ENCODE measurements around the gene COQ8A. TPM values are rescaled to one million over a fixed set of nuclear protein-coding genes. Genes with fewer than 3 reads are reported as not detected.
A peak's percentile ranks its signal among the peaks of the same experiment; 100 is the strongest.

The COQ8A gene
- total RNA-seq, 1 experiment from 2014 or later, result 39.4 TPM

DNA sequence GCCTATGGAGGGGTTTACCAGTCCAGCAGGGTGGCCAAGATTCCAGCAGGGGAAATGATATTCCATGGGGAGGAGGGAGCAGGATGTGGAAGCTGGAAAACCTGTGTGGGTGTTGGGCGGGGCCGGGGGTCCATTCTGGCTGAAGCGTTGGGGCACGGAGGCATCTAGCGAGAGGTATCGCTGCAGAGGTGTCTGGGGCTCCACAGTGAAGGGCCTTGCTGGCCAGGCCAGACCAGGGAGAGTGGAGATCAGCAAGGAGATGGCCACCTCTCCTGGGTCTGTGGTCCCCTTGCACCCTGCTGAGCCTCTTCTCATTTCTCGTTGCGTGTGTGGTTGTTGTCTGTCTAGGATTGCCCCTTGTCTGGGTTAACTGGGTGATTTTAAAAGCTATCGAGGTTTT is 6.2 kb downstream of the COQ8A start:
- Mint-ChIP-seq H3K4me1 (peaks cover 47% of the 10 kb centered on the region), H3K9me3 (peaks cover 8% of the 10 kb centered on the region), H3K4me3 (no peak overlapping the region), H3K36me3 (peaks cover 4% of the 10 kb centered on the region), H3K27ac (peak overlapping the region; percentile 42; the same call in 1 of the 2 replicates), H3K27me3 (ENCODE audit: low read depth) (no peaks in the 10 kb centered on the region; the same call in 1 of the 2 replicates)
- CTCF ChIA-PET, result no interaction called here
- DNase-seq (ENCODE audit: low spot score) (no peak), ATAC-seq (no peak)
- POLR2A ChIA-PET, result no interaction called here
- TF ChIP-seq TEAD4 (CRISPR knock-in tag; IDR thresholded peaks at IDR 0.05) (no peak), ZNF263 (CRISPR knock-in tag; IDR thresholded peaks at IDR 0.05; ENCODE audit: low read depth) (no peak), NR3C1 (CRISPR knock-in tag; conservative IDR thresholded peaks at IDR 0.05; ENCODE audit: low read depth) (no peak), NFE2L1 (CRISPR knock-in tag; IDR thresholded peaks at IDR 0.05) (no peak), GABPB1 (CRISPR knock-in tag; IDR thresholded peaks at IDR 0.05) (no peak), MXD4 (CRISPR knock-in tag; IDR thresholded peaks at IDR 0.05; ENCODE audit: borderline replicate concordance) (no peak), SP1 (CRISPR knock-in tag; conservative IDR thresholded peaks at IDR 0.05) (no peak), NFATC4 (CRISPR knock-in tag; IDR thresholded peaks at IDR 0.05) (no peak), EMX1 (CRISPR knock-in tag; IDR thresholded peaks at IDR 0.05) (no peak), HMGA2 (CRISPR knock-in tag; IDR thresholded peaks at IDR 0.05) (no peak), ZNF219 (CRISPR knock-in tag; IDR thresholded peaks at IDR 0.05; ENCODE audit: borderline replicate concordance) (no peak), RORB (CRISPR knock-in tag; IDR thresholded peaks at IDR 0.05) (no peak)
- TF ChIP-seq, protein P1, sequence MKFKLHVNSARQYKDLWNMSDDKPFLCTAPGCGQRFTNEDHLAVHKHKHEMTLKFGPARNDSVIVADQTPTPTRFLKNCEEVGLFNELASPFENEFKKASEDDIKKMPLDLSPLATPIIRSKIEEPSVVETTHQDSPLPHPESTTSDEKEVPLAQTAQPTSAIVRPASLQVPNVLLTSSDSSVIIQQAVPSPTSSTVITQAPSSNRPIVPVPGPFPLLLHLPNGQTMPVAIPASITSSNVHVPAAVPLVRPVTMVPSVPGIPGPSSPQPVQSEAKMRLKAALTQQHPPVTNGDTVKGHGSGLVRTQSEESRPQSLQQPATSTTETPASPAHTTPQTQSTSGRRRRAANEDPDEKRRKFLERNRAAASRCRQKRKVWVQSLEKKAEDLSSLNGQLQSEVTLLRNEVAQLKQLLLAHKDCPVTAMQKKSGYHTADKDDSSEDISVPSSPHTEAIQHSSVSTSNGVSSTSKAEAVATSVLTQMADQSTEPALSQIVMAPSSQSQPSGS (CRISPR knock-in tag; IDR thresholded peaks at IDR 0.05; ENCODE audit: borderline replicate concordance, low read depth), result no peak
- TF ChIP-seq, protein P2, sequence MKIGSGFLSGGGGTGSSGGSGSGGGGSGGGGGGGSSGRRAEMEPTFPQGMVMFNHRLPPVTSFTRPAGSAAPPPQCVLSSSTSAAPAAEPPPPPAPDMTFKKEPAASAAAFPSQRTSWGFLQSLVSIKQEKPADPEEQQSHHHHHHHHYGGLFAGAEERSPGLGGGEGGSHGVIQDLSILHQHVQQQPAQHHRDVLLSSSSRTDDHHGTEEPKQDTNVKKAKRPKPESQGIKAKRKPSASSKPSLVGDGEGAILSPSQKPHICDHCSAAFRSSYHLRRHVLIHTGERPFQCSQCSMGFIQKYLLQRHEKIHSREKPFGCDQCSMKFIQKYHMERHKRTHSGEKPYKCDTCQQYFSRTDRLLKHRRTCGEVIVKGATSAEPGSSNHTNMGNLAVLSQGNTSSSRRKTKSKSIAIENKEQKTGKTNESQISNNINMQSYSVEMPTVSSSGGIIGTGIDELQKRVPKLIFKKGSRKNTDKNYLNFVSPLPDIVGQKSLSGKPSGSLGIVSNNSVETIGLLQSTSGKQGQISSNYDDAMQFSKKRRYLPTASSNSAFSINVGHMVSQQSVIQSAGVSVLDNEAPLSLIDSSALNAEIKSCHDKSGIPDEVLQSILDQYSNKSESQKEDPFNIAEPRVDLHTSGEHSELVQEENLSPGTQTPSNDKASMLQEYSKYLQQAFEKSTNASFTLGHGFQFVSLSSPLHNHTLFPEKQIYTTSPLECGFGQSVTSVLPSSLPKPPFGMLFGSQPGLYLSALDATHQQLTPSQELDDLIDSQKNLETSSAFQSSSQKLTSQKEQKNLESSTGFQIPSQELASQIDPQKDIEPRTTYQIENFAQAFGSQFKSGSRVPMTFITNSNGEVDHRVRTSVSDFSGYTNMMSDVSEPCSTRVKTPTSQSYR (CRISPR knock-in tag; IDR thresholded peaks at IDR 0.05), result no peak
- TF ChIP-seq, protein P3, sequence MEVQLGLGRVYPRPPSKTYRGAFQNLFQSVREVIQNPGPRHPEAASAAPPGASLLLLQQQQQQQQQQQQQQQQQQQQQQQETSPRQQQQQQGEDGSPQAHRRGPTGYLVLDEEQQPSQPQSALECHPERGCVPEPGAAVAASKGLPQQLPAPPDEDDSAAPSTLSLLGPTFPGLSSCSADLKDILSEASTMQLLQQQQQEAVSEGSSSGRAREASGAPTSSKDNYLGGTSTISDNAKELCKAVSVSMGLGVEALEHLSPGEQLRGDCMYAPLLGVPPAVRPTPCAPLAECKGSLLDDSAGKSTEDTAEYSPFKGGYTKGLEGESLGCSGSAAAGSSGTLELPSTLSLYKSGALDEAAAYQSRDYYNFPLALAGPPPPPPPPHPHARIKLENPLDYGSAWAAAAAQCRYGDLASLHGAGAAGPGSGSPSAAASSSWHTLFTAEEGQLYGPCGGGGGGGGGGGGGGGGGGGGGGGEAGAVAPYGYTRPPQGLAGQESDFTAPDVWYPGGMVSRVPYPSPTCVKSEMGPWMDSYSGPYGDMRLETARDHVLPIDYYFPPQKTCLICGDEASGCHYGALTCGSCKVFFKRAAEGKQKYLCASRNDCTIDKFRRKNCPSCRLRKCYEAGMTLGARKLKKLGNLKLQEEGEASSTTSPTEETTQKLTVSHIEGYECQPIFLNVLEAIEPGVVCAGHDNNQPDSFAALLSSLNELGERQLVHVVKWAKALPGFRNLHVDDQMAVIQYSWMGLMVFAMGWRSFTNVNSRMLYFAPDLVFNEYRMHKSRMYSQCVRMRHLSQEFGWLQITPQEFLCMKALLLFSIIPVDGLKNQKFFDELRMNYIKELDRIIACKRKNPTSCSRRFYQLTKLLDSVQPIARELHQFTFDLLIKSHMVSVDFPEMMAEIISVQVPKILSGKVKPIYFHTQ (CRISPR knock-in tag; IDR thresholded peaks at IDR 0.05), result no peak
- TF ChIP-seq, protein P4, sequence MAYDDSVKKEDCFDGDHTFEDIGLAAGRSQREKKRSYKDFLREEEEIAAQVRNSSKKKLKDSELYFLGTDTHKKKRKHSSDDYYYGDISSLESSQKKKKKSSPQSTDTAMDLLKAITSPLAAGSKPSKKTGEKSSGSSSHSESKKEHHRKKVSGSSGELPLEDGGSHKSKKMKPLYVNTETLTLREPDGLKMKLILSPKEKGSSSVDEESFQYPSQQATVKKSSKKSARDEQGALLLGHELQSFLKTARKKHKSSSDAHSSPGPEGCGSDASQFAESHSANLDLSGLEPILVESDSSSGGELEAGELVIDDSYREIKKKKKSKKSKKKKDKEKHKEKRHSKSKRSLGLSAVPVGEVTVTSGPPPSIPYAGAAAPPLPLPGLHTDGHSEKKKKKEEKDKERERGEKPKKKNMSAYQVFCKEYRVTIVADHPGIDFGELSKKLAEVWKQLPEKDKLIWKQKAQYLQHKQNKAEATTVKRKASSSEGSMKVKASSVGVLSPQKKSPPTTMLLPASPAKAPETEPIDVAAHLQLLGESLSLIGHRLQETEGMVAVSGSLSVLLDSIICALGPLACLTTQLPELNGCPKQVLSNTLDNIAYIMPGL (CRISPR knock-in tag; IDR thresholded peaks at IDR 0.05), result no peak
- TF ChIP-seq, protein P5, sequence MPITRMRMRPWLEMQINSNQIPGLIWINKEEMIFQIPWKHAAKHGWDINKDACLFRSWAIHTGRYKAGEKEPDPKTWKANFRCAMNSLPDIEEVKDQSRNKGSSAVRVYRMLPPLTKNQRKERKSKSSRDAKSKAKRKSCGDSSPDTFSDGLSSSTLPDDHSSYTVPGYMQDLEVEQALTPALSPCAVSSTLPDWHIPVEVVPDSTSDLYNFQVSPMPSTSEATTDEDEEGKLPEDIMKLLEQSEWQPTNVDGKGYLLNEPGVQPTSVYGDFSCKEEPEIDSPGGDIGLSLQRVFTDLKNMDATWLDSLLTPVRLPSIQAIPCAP (CRISPR knock-in tag; IDR thresholded peaks at IDR 0.05), result no peak
- TF ChIP-seq, protein P6, sequence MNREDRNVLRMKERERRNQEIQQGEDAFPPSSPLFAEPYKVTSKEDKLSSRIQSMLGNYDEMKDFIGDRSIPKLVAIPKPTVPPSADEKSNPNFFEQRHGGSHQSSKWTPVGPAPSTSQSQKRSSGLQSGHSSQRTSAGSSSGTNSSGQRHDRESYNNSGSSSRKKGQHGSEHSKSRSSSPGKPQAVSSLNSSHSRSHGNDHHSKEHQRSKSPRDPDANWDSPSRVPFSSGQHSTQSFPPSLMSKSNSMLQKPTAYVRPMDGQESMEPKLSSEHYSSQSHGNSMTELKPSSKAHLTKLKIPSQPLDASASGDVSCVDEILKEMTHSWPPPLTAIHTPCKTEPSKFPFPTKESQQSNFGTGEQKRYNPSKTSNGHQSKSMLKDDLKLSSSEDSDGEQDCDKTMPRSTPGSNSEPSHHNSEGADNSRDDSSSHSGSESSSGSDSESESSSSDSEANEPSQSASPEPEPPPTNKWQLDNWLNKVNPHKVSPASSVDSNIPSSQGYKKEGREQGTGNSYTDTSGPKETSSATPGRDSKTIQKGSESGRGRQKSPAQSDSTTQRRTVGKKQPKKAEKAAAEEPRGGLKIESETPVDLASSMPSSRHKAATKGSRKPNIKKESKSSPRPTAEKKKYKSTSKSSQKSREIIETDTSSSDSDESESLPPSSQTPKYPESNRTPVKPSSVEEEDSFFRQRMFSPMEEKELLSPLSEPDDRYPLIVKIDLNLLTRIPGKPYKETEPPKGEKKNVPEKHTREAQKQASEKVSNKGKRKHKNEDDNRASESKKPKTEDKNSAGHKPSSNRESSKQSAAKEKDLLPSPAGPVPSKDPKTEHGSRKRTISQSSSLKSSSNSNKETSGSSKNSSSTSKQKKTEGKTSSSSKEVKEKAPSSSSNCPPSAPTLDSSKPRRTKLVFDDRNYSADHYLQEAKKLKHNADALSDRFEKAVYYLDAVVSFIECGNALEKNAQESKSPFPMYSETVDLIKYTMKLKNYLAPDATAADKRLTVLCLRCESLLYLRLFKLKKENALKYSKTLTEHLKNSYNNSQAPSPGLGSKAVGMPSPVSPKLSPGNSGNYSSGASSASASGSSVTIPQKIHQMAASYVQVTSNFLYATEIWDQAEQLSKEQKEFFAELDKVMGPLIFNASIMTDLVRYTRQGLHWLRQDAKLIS (CRISPR knock-in tag; IDR thresholded peaks at IDR 0.05; ENCODE audit: borderline replicate concordance), result no peak
- TF ChIP-seq, protein P7, sequence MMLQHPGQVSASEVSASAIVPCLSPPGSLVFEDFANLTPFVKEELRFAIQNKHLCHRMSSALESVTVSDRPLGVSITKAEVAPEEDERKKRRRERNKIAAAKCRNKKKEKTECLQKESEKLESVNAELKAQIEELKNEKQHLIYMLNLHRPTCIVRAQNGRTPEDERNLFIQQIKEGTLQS (CRISPR knock-in tag; conservative IDR thresholded peaks at IDR 0.05), result no peak

Measured in WTC11 (cell line).